ENCODE measurements around the gene RBKS.
"Not testable (repeated sequence)": the region's sequence is repeated elsewhere in the genome, so short reads cannot be mapped to it uniquely, and the experiment has no call there.

RBKS gene

GRCh38 chr2:27869763-27870162 is 20.4 kb downstream of the RBKS start:
- no peak for DNase-seq

GRCh38 chr2:27866237-27866636 is 23.9 kb downstream of the RBKS start:
- DNase-seq: no peak

GRCh38 chr2:27863955-27864354 is 26.2 kb downstream of the RBKS start:
- not testable (repeated sequence) for DNase-seq

GRCh38 chr2:27863146-27863545 is 27.0 kb downstream of the RBKS start:
- DNase-seq: no peak

GRCh38 chr2:27860111-27860510 is 30.1 kb downstream of the RBKS start:
- no peak for DNase-seq

- DNase-seq: peak; percentile 22
Observed at GRCh38 chr2:27857417-27858172, 32.6 kb downstream of the RBKS start.

- DNase-seq: no peak
Observed at GRCh38 chr2:27856956-27857355, 33.2 kb downstream of the RBKS start.

GRCh38 chr2:27856386-27856785 is 33.8 kb downstream of the RBKS start:
- DNase-seq: no peak

- DNase-seq: no peak
Observed at GRCh38 chr2:27855476-27855875, 34.7 kb downstream of the RBKS start.

GRCh38 chr2:27854229-27854862 is 35.8 kb downstream of the RBKS start:
- no peak for DNase-seq

GRCh38 chr2:27852691-27853090 is 37.5 kb downstream of the RBKS start:
- DNase-seq: no peak

GRCh38 chr2:27849558-27850205 is 40.5 kb downstream of the RBKS start:
- DNase-seq: no peak

- DNase-seq: no peak
Observed at GRCh38 chr2:27847333-27847732, 42.9 kb downstream of the RBKS start.

GRCh38 chr2:27844821-27845255 is 45.3 kb downstream of the RBKS start:
- no peak for DNase-seq

GRCh38 chr2:27843992-27844391 is 46.2 kb downstream of the RBKS start:
- DNase-seq: no peak

GRCh38 chr2:27842894-27843293 is 47.3 kb downstream of the RBKS start:
- no peak for DNase-seq

- no peak for DNase-seq
Observed at GRCh38 chr2:27839022-27839618, 51.1 kb downstream of the RBKS start.

- no peak for DNase-seq
Observed at GRCh38 chr2:27838502-27838901, 51.7 kb downstream of the RBKS start.

- no peak for DNase-seq
Observed at GRCh38 chr2:27833931-27834330, 56.3 kb downstream of the RBKS start.

- DNase-seq: no peak
Observed at GRCh38 chr2:27832396-27832795, 57.8 kb downstream of the RBKS start.

GRCh38 chr2:27831279-27832050 is 58.7 kb downstream of the RBKS start:
- no peak for DNase-seq

GRCh38 chr2:27830656-27831055 is 59.5 kb downstream of the RBKS start:
- DNase-seq: no peak

GRCh38 chr2:27829791-27830190 is 60.4 kb downstream of the RBKS start:
- DNase-seq: no peak

Measured in activated CD4-positive, alpha-beta T cell treated with anti-CD3 and anti-CD28 coated beads for 48 hours (primary cell).